GM12878 (cell line): ENCODE results near the gene EDC3. TPM values are rescaled to one million over a fixed set of nuclear protein-coding genes. Genes with fewer than 3 reads are reported as not detected.

ENCODE experiments used
- BMI1 ChIP-seq: fragments of 450-650 bp; IDR thresholded peaks from 2 replicates; pipeline ENCODE4 v1.6.1; 2016; ENCODE audit warnings: mild to moderate bottlenecking, moderate library complexity, borderline replicate concordance
- CHD4 ChIP-seq: fragments of 200-600 bp; sonication (generic); IDR thresholded peaks from 2 replicates; pipeline ENCODE4 v1.6.1; 2016; ENCODE audit warnings: mild to moderate bottlenecking
- HDAC2 ChIP-seq: fragments of 200-600 bp; sonication (generic); IDR thresholded peaks from 2 replicates; pipeline ENCODE4 v1.6.1; 2017
- KDM1A ChIP-seq: fragments of 200-600 bp; sonication (generic); IDR thresholded peaks from 2 replicates; pipeline ENCODE4 v1.6.1; 2016; ENCODE audit warnings: borderline replicate concordance
- NFYB ChIP-seq: IDR thresholded peaks from 2 replicates; pipeline ENCODE4 v1.6.1; 2011; ENCODE audit warnings: low read depth, mild to moderate bottlenecking, low read length, improper control_type of control experiment, moderate library complexity; ENCODE audit not compliant: insufficient read depth
- NR2C1 ChIP-seq: fragments of 450-650 bp; IDR thresholded peaks from 2 replicates; pipeline ENCODE4 v1.6.1; 2017; ENCODE audit warnings: antibody characterized with exemption, mild to moderate bottlenecking, moderate library complexity
- RELB ChIP-seq: fragments of 450-650 bp; IDR thresholded peaks from 2 replicates; pipeline ENCODE4 v1.6.1; 2017; ENCODE audit warnings: low read depth, mild to moderate bottlenecking, moderate library complexity
- polyA plus RNA-seq, 11 experiments: library from polyadenylated mRNA; depleted of rRNA in 4 of 11; unstranded in 6 of 11; stranded (reverse) in 5 of 11; fragments of >200 nt; fragmentation: Nextera tagmentation in 4 of 11; fragmentation: Illumina TruSeq in 1 of 11; extraction: Ambion mirVana in 4 of 11; extraction: Trizol in 1 of 11; gene quantifications; 1 replicate in 1 of 11; 2 replicates in 10 of 11; pipeline versions ENCODE4 v1.2.1 to v1.2.3, GENCODE V29; 2011 to 2016; ENCODE audit warnings: inconsistent platforms in 2 of 11, missing spikeins in 2 of 11, low read depth in 1 of 11
- total RNA-seq, 4 experiments: library from RNA; depleted of rRNA in 3 of 4; stranded (reverse); fragments of >200 nt in 3 of 4; fragmentation: Illumina TruSeq in 1 of 4; extraction: Trizol in 1 of 4; gene quantifications; 2 replicates each; pipeline versions ENCODE4 v1.2.1 to v1.2.3, GENCODE V29; 2013 to 2021
- TF ChIP-seq, protein P1 (sequence below): fragments of 450-650 bp; IDR thresholded peaks from 2 replicates; pipeline ENCODE4 v1.6.1; 2017; ENCODE audit warnings: borderline replicate concordance
- TF ChIP-seq, protein P2 (sequence below): IDR thresholded peaks from 2 replicates; pipeline ENCODE4 v1.6.1; 2011; ENCODE audit warnings: borderline replicate concordance, low read depth, mild to moderate bottlenecking, moderate library complexity, mixed read lengths, low read length; ENCODE audit not compliant: insufficient read depth; ENCODE audit errors: extremely low read length

Gene EDC3
- total and polyA plus RNA-seq, 10 of the 15 experiments (the other 5 are each of a cell fraction or from before 2014, with no cell fraction given): 11.8 to 48.4 (median 35.3) TPM

- TF ChIP-seq, protein P1, sequence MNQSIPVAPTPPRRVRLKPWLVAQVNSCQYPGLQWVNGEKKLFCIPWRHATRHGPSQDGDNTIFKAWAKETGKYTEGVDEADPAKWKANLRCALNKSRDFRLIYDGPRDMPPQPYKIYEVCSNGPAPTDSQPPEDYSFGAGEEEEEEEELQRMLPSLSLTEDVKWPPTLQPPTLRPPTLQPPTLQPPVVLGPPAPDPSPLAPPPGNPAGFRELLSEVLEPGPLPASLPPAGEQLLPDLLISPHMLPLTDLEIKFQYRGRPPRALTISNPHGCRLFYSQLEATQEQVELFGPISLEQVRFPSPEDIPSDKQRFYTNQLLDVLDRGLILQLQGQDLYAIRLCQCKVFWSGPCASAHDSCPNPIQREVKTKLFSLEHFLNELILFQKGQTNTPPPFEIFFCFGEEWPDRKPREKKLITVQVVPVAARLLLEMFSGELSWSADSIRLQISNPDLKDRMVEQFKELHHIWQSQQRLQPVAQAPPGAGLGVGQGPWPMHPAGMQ: no peak
- no peak for TF ChIP-seq KDM1A
- TF ChIP-seq HDAC2: peak; percentile 93; the same call in 1 of the 2 replicates
- peak; percentile 94 for TF ChIP-seq RELB
- no peak for TF ChIP-seq CHD4
- TF ChIP-seq, protein P2, sequence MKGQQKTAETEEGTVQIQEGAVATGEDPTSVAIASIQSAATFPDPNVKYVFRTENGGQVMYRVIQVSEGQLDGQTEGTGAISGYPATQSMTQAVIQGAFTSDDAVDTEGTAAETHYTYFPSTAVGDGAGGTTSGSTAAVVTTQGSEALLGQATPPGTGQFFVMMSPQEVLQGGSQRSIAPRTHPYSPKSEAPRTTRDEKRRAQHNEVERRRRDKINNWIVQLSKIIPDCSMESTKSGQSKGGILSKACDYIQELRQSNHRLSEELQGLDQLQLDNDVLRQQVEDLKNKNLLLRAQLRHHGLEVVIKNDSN: no peak
- TF ChIP-seq NFYB: 0 out of 2 replicates have a peak, but pooled peaks have one; percentile 9
- TF ChIP-seq BMI1: no peak
- 0 out of 2 replicates have a peak, but pooled peaks have one; percentile 36 for TF ChIP-seq NR2C1
These were observed at the start of gene EDC3 (continued) for GRCh38 chr15:74695597-74696397.
